OCI-M1 (cell line): ENCODE results near the gene TMEM132D.
"Not testable (repeated sequence)": the region's sequence is repeated elsewhere in the genome, so short reads cannot be mapped to it uniquely, and the experiment has no call there.

ENCODE experiments used
- DNase-seq: peaks from one replicate; lab custom pipeline; 2025; lab: John Stamatoyannopoulos, UW

Gene TMEM132D

GRCh38 chr12:129903956-129904829 is at the start of gene TMEM132D:
TSS of gene TMEM132D (minus strand) at chr12:129904025.
- no peak for DNase-seq

- no peak for DNase-seq
Measured at GRCh38 chr12:129949651-129950050, 45.8 kb upstream of the TMEM132D start.

GRCh38 chr12:129941618-129942017 is 37.8 kb upstream of the TMEM132D start:
- DNase-seq = peak; percentile 13

- no peak for DNase-seq
Measured at GRCh38 chr12:129938089-129938488, 34.3 kb upstream of the TMEM132D start.

GRCh38 chr12:129937426-129937825 is 33.6 kb upstream of the TMEM132D start:
- DNase-seq = no peak

GRCh38 chr12:129928643-129929042 is 24.8 kb upstream of the TMEM132D start:
- DNase-seq = no peak

GRCh38 chr12:129927316-129927900 is 23.6 kb upstream of the TMEM132D start:
- DNase-seq = no peak

GRCh38 chr12:129911428-129912049 is 7.7 kb upstream of the TMEM132D start:
- DNase-seq = peak; percentile 49

- DNase-seq = no peak
Measured at GRCh38 chr12:129909051-129910020, 5.5 kb upstream of the TMEM132D start.

- no peak for DNase-seq
Measured at GRCh38 chr12:129903092-129903945, 506 bp downstream of the TMEM132D start.

GRCh38 chr12:129902371-129903091 is 1.3 kb downstream of the TMEM132D start:
- no peak for DNase-seq

- DNase-seq = no peak
Measured at GRCh38 chr12:129901254-129901653, 2.6 kb downstream of the TMEM132D start.

- no peak for DNase-seq
Measured at GRCh38 chr12:129900306-129900705, 3.5 kb downstream of the TMEM132D start.

GRCh38 chr12:129899045-129899444 is 4.8 kb downstream of the TMEM132D start:
- not testable (repeated sequence) for DNase-seq

GRCh38 chr12:129893691-129894090 is 10.1 kb downstream of the TMEM132D start:
- DNase-seq = no peak

GRCh38 chr12:129887101-129887500 is 16.7 kb downstream of the TMEM132D start:
- no peak for DNase-seq

- DNase-seq = no peak
Measured at GRCh38 chr12:129886541-129886940, 17.3 kb downstream of the TMEM132D start.

GRCh38 chr12:129885287-129885686 is 18.5 kb downstream of the TMEM132D start:
- no peak for DNase-seq

- no peak for DNase-seq
Measured at GRCh38 chr12:129877411-129877810, 26.4 kb downstream of the TMEM132D start.

GRCh38 chr12:129873833-129874208 is 30.0 kb downstream of the TMEM132D start:
- no peak for DNase-seq
